Skin epidermis (tissue), 12 donors: ENCODE results near the gene GRAP.
"Not testable (repeated sequence)": the region's sequence is repeated elsewhere in the genome, so short reads cannot be mapped to it uniquely, and the experiment has no call there.

Source experiments
- H3K27ac ChIP-seq, 21 experiments: fragments of 200-600 bp; sonication (generic) in 11 of 21; one replicate each; pipeline ENCODE4 v1.5.0; 2020; ENCODE audit warnings: mild to moderate bottlenecking in 3 of 21, inconsistent platforms in 2 of 21, moderate library complexity in 2 of 21
- H3K4me3 ChIP-seq, 7 experiments: fragments of 200-600 bp; sonication (generic) in 2 of 7; one replicate each; pipeline ENCODE4 v1.5.0; 2020; ENCODE audit warnings: inconsistent platforms in 2 of 7, mild to moderate bottlenecking in 2 of 7, moderate library complexity in 1 of 7

Gene GRAP

GRCh38 chr17:19044643-19045042, 2.1 kb downstream of the GRAP start:
- not testable (repeated sequence) for H3K4me3 ChIP-seq, H3K27ac ChIP-seq

GRCh38 chr17:19043032-19043431, 3.7 kb downstream of the GRAP start:
- H3K27ac ChIP-seq, H3K4me3 ChIP-seq: not testable (repeated sequence)

GRCh38 chr17:19042369-19042768, 4.4 kb downstream of the GRAP start:
- H3K27ac ChIP-seq, H3K4me3 ChIP-seq: not testable (repeated sequence)

- not testable (repeated sequence) for H3K4me3 ChIP-seq, H3K27ac ChIP-seq
Observed at GRCh38 chr17:19041871-19042270, 4.9 kb downstream of the GRAP start.

GRCh38 chr17:19040350-19040749, 6.4 kb downstream of the GRAP start:
- H3K27ac ChIP-seq, H3K4me3 ChIP-seq: not testable (repeated sequence)

GRCh38 chr17:19038730-19039129, 8.0 kb downstream of the GRAP start:
- H3K27ac ChIP-seq, H3K4me3 ChIP-seq: not testable (repeated sequence)

- H3K27ac ChIP-seq: not testable (repeated sequence)
Observed at GRCh38 chr17:19038007-19038406, 8.8 kb downstream of the GRAP start.

GRCh38 chr17:19037547-19037946, 9.2 kb downstream of the GRAP start:
- H3K4me3 ChIP-seq, H3K27ac ChIP-seq: not testable (repeated sequence)

More at GRCh38 chr17:19038007-19038406, 8.8 kb downstream of the GRAP start:
- H3K4me3 ChIP-seq: not testable (repeated sequence)

GRCh38 chr17:19036186-19036585, 10.6 kb downstream of the GRAP start:
- H3K27ac ChIP-seq, H3K4me3 ChIP-seq: not testable (repeated sequence)

- not testable (repeated sequence) for H3K27ac ChIP-seq, H3K4me3 ChIP-seq
Observed at GRCh38 chr17:19032377-19032988, 14.3 kb downstream of the GRAP start.

GRCh38 chr17:19031729-19032128, 15.0 kb downstream of the GRAP start:
- H3K27ac ChIP-seq, H3K4me3 ChIP-seq: not testable (repeated sequence)

GRCh38 chr17:19030771-19031449, 15.8 kb downstream of the GRAP start:
- H3K27ac ChIP-seq, H3K4me3 ChIP-seq: not testable (repeated sequence)

GRCh38 chr17:19029740-19030139, 17.0 kb downstream of the GRAP start:
- H3K4me3 ChIP-seq, H3K27ac ChIP-seq: not testable (repeated sequence)

- H3K27ac ChIP-seq, H3K4me3 ChIP-seq: not testable (repeated sequence)
Observed at GRCh38 chr17:19028671-19029070, 18.1 kb downstream of the GRAP start.

- Histone ChIP-seq H3K27ac (peak overlapping the region in 1 of 21 experiments; percentile 22), H3K4me3 (no peak overlapping the region)
Observed at GRCh38 chr17:19024101-19025078, 22.4 kb downstream of the GRAP start.

- Histone ChIP-seq H3K4me3 (no peak overlapping the region), H3K27ac (no peak overlapping the region)
Observed at GRCh38 chr17:19023209-19023999, 23.4 kb downstream of the GRAP start.

GRCh38 chr17:19022747-19023146, 24.0 kb downstream of the GRAP start:
- Histone ChIP-seq H3K4me3 (no peak overlapping the region), H3K27ac (no peak overlapping the region)

- Histone ChIP-seq H3K4me3 (no peak overlapping the region), H3K27ac (no peak overlapping the region)
Observed at GRCh38 chr17:19022128-19022527, 24.6 kb downstream of the GRAP start.

GRCh38 chr17:19021622-19022083, 25.1 kb downstream of the GRAP start:
- Histone ChIP-seq H3K4me3 (no peak overlapping the region), H3K27ac (no peak overlapping the region)
